Esophagus (tissue), 2 donors: ENCODE measurements around the gene P4HA3. TPM values are rescaled to one million over a fixed set of nuclear protein-coding genes. Genes with fewer than 3 reads are reported as not detected.
A peak's percentile ranks its signal among the peaks of the same experiment; 100 is the strongest.

ENCODE experiments used
- H3K27ac ChIP-seq, 2 donors: one replicate each; pipeline ENCODE4 v1.5.1; 2013; ENCODE audit warnings: low read depth in 2 of 2, mild to moderate bottlenecking in 2 of 2, inconsistent platforms in 1 of 2, low read length in 1 of 2, moderate library complexity in 1 of 2
- H3K27me3 ChIP-seq, 2 donors: one replicate each; pipeline ENCODE4 v1.6.1; 2013; ENCODE audit warnings: low read length in 2 of 2, control low read depth in 1 of 2, mild to moderate bottlenecking in 1 of 2; ENCODE audit not compliant: insufficient read depth in 2 of 2, control insufficient read depth in 1 of 2
- H3K36me3 ChIP-seq, 2 donors: one replicate each; pipeline ENCODE4 v1.6.1; 2013; ENCODE audit warnings: low read length in 1 of 2; ENCODE audit not compliant: control insufficient read depth in 2 of 2, insufficient read depth in 2 of 2
- H3K4me1 ChIP-seq, 2 donors: one replicate each; pipeline ENCODE4 v1.6.1; 2013; ENCODE audit warnings: low read length in 1 of 2; ENCODE audit not compliant: control insufficient read depth in 2 of 2, insufficient read depth in 2 of 2
- H3K4me3 ChIP-seq, 2 donors: one replicate each; pipeline ENCODE4 v1.5.1; 2013; ENCODE audit warnings: low read length in 2 of 2, mild to moderate bottlenecking in 2 of 2, low read depth in 1 of 2, moderate library complexity in 1 of 2
- H3K9me3 ChIP-seq, 2 donors: one replicate each; pipeline ENCODE4 v1.6.1; 2013; ENCODE audit warnings: mild to moderate bottlenecking in 2 of 2, low read depth in 1 of 2, low read length in 1 of 2, moderate library complexity in 1 of 2; ENCODE audit not compliant: control insufficient read depth in 2 of 2, insufficient read depth in 1 of 2
- WGBS, 2 donors: extraction: QIAGEN DNeasy Blood & Tissue Kit; methylation state at CpG; one replicate each; pipeline ENCODE4 v1.1.7; 2013; 5-methylcytosine and 5-hydroxymethylcytosine counted together
- polyA plus RNA-seq, 2 donors: library from polyadenylated mRNA; stranded (reverse); fragments of 200-250 nt; gene quantifications; one replicate each; pipeline ENCODE4 v1.2.3, GENCODE V29; 2013
- donor health status: healthy with polysubstance abuse.
- donor health status: Bipolar disorder and iron deficiency.

Gene P4HA3
- polyA plus RNA-seq, 2 donors = 0.04 to 0.08 TPM

DNA sequence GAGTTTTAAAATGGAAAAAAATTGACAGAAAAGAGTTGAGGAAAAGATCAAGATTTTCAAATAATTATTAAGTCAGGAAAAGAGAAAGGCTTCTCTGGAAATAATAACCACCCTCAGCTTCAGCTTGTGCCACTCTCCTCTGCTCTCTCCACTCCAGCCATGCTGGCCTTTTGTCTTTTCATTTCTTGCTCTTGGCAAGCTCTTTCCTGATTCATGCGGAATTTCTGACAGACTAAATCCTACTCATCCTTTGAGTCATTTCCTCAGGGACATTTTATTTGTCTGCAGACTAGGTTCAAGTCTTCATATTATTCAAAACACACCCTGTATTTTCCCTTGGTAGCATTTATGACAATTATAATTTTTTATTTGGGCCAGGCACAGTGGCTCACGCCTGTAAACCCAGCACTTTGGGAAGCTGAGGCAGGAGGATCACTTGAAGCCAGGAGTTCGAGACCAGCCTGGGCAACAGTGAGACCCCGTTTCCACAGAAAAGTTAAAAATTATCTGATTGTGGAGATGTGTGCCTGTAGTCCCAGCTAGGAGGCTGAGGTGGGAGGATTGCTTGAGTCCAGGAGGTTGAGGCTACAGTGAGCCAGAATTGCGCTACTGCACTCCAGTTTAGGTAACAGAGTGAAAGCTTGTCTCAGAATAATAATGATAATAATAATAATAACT lies 7.8 kb upstream of the P4HA3 start:
- Histone ChIP-seq H3K27ac (no peak overlapping the region), H3K9me3 (peaks cover 0 to 2% of the 10 kb centered on the region in 2 donors), H3K4me1 (no peaks in the 10 kb centered on the region), H3K36me3 (no peaks in the 10 kb centered on the region), H3K27me3 (no peaks in the 10 kb centered on the region), H3K4me3 (no peak overlapping the region)
- 54 to 69% methylated on average over 5 of the region's 5 CpGs for WGBS, 2 donors

DNA sequence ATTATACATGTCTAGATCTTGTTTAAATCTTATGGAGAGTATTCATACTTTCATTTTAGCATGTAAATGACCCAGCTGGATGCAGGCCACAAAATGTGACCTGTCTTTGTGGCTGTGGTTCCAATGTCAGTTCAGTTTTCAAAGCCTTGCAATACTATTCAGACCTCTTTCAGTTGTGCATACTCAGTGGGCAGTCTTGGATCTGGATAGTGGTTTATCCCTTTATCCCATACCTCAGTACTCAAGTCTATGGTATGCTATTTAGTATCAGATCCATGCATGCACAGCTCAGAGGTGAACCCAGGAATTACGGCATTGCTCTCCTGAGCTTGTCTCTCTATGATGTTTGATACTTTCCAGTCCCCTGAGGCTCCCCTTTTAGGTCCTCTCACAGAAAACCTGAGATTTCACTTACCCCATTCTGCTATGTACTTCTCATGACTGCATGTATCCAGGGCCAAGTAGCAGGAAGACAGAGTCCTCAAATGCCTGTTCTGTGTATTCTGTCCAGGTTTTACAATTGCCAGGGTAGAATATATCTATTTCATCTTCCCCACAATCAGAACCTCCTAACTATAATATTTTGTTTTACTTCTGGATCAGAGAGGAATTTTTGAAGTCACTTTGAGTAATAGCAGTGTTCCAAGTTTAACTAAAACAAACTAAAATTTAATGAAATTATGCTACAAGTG lies 6.9 kb upstream of the P4HA3 start:
- Histone ChIP-seq H3K27me3 (no peaks in the 10 kb centered on the region), H3K4me1 (no peaks in the 10 kb centered on the region), H3K36me3 (no peaks in the 10 kb centered on the region), H3K27ac (no peak overlapping the region), H3K4me3 (no peak overlapping the region), H3K9me3 (peaks cover 0 to 2% of the 10 kb centered on the region in 2 donors)
- WGBS, 2 donors = 93 to 95% methylated on average over 1 of the region's 1 CpG

DNA sequence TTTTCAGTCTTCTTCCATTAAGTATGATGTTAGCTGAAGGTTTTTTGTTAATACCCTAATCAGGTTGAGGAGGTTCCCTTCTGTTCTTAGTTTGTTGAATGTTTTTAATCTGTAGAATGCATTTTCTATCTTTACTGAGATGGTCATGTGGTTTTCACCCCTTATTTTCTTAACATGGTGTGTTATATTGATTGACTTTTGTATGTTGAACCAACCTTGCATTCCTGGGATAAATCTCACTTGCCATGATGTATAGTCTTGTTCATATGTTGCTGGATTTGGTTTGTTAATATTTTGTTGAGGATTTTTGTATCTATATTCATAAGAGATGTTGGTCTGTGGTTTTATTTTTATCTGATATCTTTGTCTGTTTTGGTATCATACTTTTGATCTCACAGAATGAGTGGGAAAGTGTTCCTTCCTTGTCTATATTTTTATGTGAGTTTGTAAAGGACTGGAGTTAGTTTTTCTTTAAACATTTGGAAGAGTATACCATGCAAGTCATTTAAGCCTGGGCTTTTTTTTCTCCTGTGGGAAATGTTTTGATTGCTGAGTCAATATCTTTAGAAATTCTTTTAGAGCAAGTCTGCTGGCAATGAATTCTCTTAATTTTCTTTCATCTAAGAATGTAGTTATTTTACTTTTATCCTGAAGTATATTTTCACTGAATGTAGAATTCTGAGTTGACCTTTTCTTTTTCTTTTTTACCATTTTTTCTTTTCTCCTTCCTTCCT lies 5.5 kb upstream of the P4HA3 start:
- Histone ChIP-seq H3K4me3 (no peak overlapping the region), H3K4me1 (no peaks in the 10 kb centered on the region), H3K9me3 (peaks cover 2 to 3% of the 10 kb centered on the region in 2 donors), H3K27me3 (no peaks in the 10 kb centered on the region), H3K36me3 (no peaks in the 10 kb centered on the region), H3K27ac (no peak overlapping the region)

DNA sequence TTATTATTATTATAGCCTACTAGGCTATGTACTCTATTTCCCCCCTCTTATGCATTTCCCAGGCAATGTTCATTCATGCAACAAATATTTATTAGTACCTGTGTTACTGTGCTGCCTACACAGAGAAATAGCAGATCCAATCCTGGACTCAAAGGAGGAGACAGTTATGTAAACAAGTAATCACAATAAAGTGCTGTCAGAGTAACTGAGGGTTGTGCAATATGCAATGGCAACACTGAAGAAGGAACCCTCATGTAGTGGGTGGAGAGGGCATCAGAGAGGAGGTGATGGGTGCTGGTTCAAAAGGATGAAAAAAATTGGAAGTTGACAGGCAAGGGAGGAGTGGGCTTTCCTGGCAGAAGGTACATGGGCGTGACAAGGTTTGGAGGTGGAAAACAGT lies 886 bp upstream of the P4HA3 start:
- Histone ChIP-seq H3K27ac (no peak overlapping the region), H3K27me3 (no peaks in the 10 kb centered on the region), H3K4me3 (no peak overlapping the region), H3K9me3 (peaks cover 0 to 5% of the 10 kb centered on the region in 2 donors), H3K36me3 (no peaks in the 10 kb centered on the region), H3K4me1 (peaks cover 3 to 6% of the 10 kb centered on the region in 2 donors)
- WGBS, 2 donors = 86 to 100% methylated on average over 1 of the region's 1 CpG

DNA sequence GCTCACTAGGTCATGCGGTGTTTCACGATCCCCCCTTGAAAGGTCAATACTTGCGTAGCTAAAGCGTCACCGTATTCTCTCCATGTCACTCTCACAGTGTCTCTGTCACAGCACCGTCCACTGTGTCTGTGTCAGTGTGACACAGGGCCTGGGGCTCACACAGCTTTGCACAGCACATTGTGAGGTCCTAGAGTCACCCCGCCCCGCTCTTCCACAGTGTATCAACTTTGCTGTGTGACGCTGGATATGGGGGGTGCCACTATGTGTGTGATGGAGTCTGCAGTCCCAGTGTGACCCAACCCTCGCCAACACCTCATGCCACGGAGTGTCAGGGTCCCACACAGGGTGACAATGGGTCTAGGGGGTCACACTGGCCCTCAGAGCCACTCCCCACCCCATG lies 583 bp downstream of the P4HA3 start:
- Histone ChIP-seq H3K4me3 (peak overlapping the region; percentile 29 to 45), H3K9me3 (peaks cover 0 to 5% of the 10 kb centered on the region in 2 donors), H3K27ac (no peak overlapping the region), H3K27me3 (no peaks in the 10 kb centered on the region), H3K4me1 (peaks cover 3 to 6% of the 10 kb centered on the region in 2 donors), H3K36me3 (no peaks in the 10 kb centered on the region)
- 69 to 70% methylated on average over 11 of the region's 11 CpGs for WGBS, 2 donors

DNA sequence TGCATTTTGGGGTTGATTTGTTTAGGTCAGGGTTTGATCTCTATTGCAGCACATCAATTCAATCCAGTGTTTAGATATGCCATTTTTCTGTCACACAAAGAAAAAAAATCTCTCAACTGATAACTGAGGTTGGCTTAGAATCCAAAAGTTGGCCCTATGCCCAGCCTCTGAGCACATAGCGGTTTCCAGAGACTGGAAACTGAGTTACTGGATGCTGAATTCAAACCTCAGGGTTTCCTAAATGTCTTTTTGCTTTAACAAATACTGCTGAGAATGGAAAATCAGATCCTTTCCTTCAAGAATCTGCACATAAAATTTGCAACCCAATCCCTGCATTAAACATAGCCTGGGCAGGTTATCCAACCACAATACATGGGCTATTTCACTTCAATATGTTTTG lies 4.0 kb downstream of the P4HA3 start:
- Histone ChIP-seq H3K4me1 (peaks cover 3 to 6% of the 10 kb centered on the region in 2 donors), H3K36me3 (no peaks in the 10 kb centered on the region), H3K9me3 (peaks cover 0 to 2% of the 10 kb centered on the region in 2 donors), H3K27me3 (no peaks in the 10 kb centered on the region), H3K27ac (no peak overlapping the region), H3K4me3 (no peak overlapping the region)
- WGBS, 2 donors = 27 to 36% methylated on average over 1 of the region's 1 CpG

DNA sequence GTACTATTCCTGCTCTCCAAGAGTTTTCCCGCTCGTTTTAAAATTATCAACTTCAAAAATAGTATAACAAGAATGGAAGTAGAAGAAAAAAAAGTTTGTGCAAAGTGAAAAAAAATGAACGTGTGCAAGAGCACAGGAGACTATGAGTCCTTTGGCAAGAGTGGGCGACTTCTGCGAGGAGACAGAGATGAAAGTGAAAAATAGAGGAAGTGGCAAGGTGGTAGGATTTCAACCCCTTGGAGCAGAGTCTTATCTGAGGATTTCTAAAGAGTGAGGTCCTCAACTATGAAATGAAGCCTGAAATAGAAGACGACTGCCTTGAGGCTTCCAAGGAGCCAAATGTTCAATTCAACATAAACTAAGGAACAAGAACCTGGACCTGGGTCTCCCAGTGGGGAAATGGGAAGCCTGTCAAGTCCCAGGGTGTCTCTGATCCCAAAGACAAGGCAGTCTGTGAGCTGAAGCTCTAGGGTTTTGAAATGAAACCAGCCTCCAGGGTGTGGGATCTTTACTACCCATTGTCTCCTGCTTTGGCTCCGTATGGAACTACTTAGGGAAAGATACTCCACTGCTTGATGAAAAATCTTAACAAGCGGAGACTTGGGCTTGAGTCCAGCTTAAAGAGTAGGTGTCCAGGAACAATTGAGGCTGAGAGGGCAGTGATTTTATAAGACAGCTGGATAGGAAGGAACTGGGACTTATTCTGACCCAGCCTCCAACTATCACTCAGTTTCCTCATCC lies 4.8 kb downstream of the P4HA3 start:
- H3K9me3 ChIP-seq = peaks cover 0 to under 1% of the 10 kb centered on the region in 2 donors
- H3K36me3 ChIP-seq = no peaks in the 10 kb centered on the region
- WGBS, 2 donors = 68 to 72% methylated on average over 8 of the region's 8 CpGs
- H3K4me1 ChIP-seq = peaks cover 3 to 6% of the 10 kb centered on the region in 2 donors
- H3K27ac ChIP-seq = no peak overlapping the region
- no peak overlapping the region for H3K4me3 ChIP-seq
- no peaks in the 10 kb centered on the region for H3K27me3 ChIP-seq

DNA sequence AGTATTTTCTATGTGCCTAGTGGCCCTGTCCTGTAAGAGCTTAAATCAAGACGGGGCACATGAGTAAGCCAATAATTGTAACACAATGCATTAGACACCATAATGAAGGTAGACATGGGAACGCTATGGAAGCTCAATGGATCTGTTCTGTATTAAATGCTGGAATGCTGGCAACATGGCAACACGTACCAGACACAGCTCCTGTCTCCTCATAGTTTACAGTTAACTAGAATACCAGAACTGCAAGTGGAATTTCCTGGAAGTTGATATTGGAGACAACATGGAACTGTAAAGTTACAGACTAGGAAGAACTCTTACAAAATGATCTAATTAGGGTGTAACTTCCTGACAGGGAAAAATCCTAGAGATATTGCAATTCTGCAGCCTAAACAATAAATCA lies 12.4 kb downstream of the P4HA3 start:
- no peaks in the 10 kb centered on the region for H3K4me1 ChIP-seq
- WGBS, 2 donors = 86 to 92% methylated on average over 3 of the region's 3 CpGs
- no peaks in the 10 kb centered on the region for H3K9me3 ChIP-seq
- H3K4me3 ChIP-seq = no peak overlapping the region
- H3K27ac ChIP-seq = no peak overlapping the region
- no peaks in the 10 kb centered on the region for H3K27me3 ChIP-seq
- H3K36me3 ChIP-seq = no peaks in the 10 kb centered on the region

DNA sequence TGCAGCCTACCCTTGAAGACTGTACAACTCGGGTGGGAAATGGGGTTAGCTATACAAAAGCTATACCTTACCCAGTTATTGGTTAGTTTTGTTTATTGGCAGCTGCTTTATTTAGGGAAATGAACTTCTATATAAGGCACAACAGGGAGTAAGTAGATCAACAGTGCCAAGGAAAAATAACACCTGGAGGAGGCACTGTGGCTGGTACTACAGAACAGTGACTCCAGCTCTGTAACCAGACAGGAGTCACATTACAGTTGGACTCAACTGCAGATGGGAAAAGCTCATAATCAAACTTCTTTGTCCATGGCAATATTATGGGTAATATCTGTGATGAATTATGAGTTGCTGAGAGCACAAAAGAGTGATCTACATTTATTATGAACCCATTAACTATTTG lies 14.0 kb downstream of the P4HA3 start:
- 82 to 83% methylated on average over 1 of the region's 1 CpG for WGBS, 2 donors
- Histone ChIP-seq H3K4me1 (no peaks in the 10 kb centered on the region), H3K4me3 (no peak overlapping the region), H3K9me3 (no peaks in the 10 kb centered on the region), H3K27me3 (no peaks in the 10 kb centered on the region), H3K27ac (no peak overlapping the region), H3K36me3 (no peaks in the 10 kb centered on the region)
